Liver (tissue), 9 donors: Measurements from ENCODE around the gene IQSEC1. TPM values are rescaled to one million over a fixed set of nuclear protein-coding genes. Genes with fewer than 3 reads are reported as not detected.

ENCODE experiments used
- DNase-seq: peaks from one replicate; pipeline ENCODE4 v3.0.0-alpha.2; 2017; ENCODE audit warnings: low spot score
- H3K27ac ChIP-seq, 2 donors: one replicate each; pipeline ENCODE4 v1.7.0; 2013; ENCODE audit warnings: inconsistent platforms in 2 of 2, low read length in 2 of 2, control low read depth in 1 of 2, low read depth in 1 of 2, mild to moderate bottlenecking in 1 of 2
- H3K27me3 ChIP-seq, 4 donors: one replicate each; pipeline versions ENCODE4 v1.6.1 to v1.7.0; 2013; ENCODE audit warnings: low read length in 3 of 4, inconsistent platforms in 1 of 4, mild to moderate bottlenecking in 1 of 4, moderate library complexity in 1 of 4; ENCODE audit not compliant: control insufficient read depth in 4 of 4, insufficient read depth in 4 of 4
- H3K36me3 ChIP-seq, 4 donors: one replicate each; pipeline versions ENCODE4 v1.6.1 to v1.7.0; 2013; ENCODE audit warnings: low read length in 3 of 4, mild to moderate bottlenecking in 3 of 4, low read depth in 1 of 4, moderate library complexity in 1 of 4; ENCODE audit not compliant: control insufficient read depth in 4 of 4, insufficient read depth in 3 of 4
- H3K4me1 ChIP-seq, 4 donors: one replicate each; pipeline versions ENCODE4 v1.6.1 to v1.7.0; 2013; ENCODE audit warnings: low read length in 3 of 4, mild to moderate bottlenecking in 3 of 4, moderate library complexity in 1 of 4; ENCODE audit not compliant: control insufficient read depth in 4 of 4, insufficient read depth in 4 of 4
- H3K4me3 ChIP-seq, 3 donors: one replicate each; pipeline versions ENCODE4 v1.6.1 to v1.7.0; 2013; ENCODE audit warnings: low read length in 3 of 3, control low read depth in 1 of 3, low read depth in 1 of 3, mild to moderate bottlenecking in 1 of 3
- H3K9ac ChIP-seq, 2 donors: one replicate each; pipeline ENCODE4 v1.7.0; 2013; ENCODE audit warnings: low read length in 2 of 2, mild to moderate bottlenecking in 2 of 2, moderate library complexity in 2 of 2, control low read depth in 1 of 2, low read depth in 1 of 2
- H3K9me3 ChIP-seq, 4 donors: one replicate each; pipeline versions ENCODE4 v1.6.1 to v1.7.0; 2013; ENCODE audit warnings: low read length in 3 of 4; ENCODE audit not compliant: control insufficient read depth in 4 of 4
- ATF3 ChIP-seq: IDR thresholded peaks from 2 replicates; pipeline ENCODE4 v1.6.1; 2016; ENCODE audit warnings: antibody characterized with exemption
- CTCF ChIP-seq: fragments of 150-350 bp; IDR thresholded peaks from 2 replicates; pipeline ENCODE4 v1.5.1; 2017; ENCODE audit warnings: improper control_type of control experiment, low read depth, low read length; ENCODE audit not compliant: missing input control
- FOXA1 ChIP-seq: IDR thresholded peaks from 2 replicates; pipeline ENCODE4 v1.6.1; 2016; ENCODE audit warnings: antibody characterized with exemption
- FOXA2 ChIP-seq: IDR thresholded peaks from 2 replicates; pipeline ENCODE4 v1.6.1; 2016; ENCODE audit warnings: antibody characterized with exemption
- GABPA ChIP-seq, 2 donors: IDR thresholded peaks in 1 of 2; conservative IDR thresholded peaks in 1 of 2; 2 replicates each; pipeline ENCODE4 v1.6.1; 2016; ENCODE audit warnings: antibody characterized with exemption in 2 of 2, mild to moderate bottlenecking in 1 of 2, moderate library complexity in 1 of 2
- HNF4A ChIP-seq, 2 donors: conservative IDR thresholded peaks; 2 replicates each; pipeline ENCODE4 v1.6.1; 2016; ENCODE audit warnings: antibody characterized with exemption in 2 of 2, mild to moderate bottlenecking in 2 of 2
- HNF4G ChIP-seq: IDR thresholded peaks from 2 replicates; pipeline ENCODE4 v1.6.1; 2016; ENCODE audit warnings: antibody characterized with exemption
- JUND ChIP-seq, 2 donors: IDR thresholded peaks; 2 replicates each; pipeline ENCODE4 v1.6.1; 2016; ENCODE audit warnings: antibody characterized with exemption in 2 of 2
- NR2F2 ChIP-seq: IDR thresholded peaks from 2 replicates; pipeline ENCODE4 v1.6.1; 2016; ENCODE audit warnings: antibody characterized with exemption
- RAD21 ChIP-seq, 2 donors: IDR thresholded peaks; 2 replicates each; pipeline ENCODE4 v1.6.1; 2016; ENCODE audit warnings: antibody characterized with exemption in 2 of 2, mild to moderate bottlenecking in 2 of 2
- RXRA ChIP-seq, 2 donors: IDR thresholded peaks; 2 replicates each; pipeline ENCODE4 v1.6.1; 2017 to 2018; ENCODE audit warnings: antibody characterized with exemption in 2 of 2, mild to moderate bottlenecking in 1 of 2
- SP1 ChIP-seq: IDR thresholded peaks from 2 replicates; pipeline ENCODE4 v1.6.1; 2018; ENCODE audit warnings: antibody characterized with exemption, mild to moderate bottlenecking
- TAF1 ChIP-seq: conservative IDR thresholded peaks from 2 replicates; pipeline ENCODE4 v1.6.1; 2016; ENCODE audit warnings: antibody characterized with exemption, mild to moderate bottlenecking
- YY1 ChIP-seq: IDR thresholded peaks from 2 replicates; pipeline ENCODE4 v1.6.1; 2016; ENCODE audit warnings: antibody characterized with exemption, mild to moderate bottlenecking
- WGBS: extraction: QIAGEN DNeasy Blood & Tissue Kit; methylation state at CpG from one replicate; pipeline ENCODE4 v1.1.7; 2013; 5-methylcytosine and 5-hydroxymethylcytosine counted together
- polyA plus RNA-seq, 2 donors: library from polyadenylated mRNA; stranded (reverse) in 1 of 2; unstranded in 1 of 2; fragments of 200-250 nt in 1 of 2; fragments of >200 nt in 1 of 2; fragmentation: Nextera tagmentation in 1 of 2; extraction: Ambion mirVana in 1 of 2; gene quantifications; one replicate each; pipeline versions ENCODE4 v1.2.1 to v1.2.3, GENCODE V29; 2013 to 2015
- total RNA-seq, 2 donors: library from RNA; depleted of rRNA; stranded (reverse); fragments of >200 nt; gene quantifications; one replicate each; pipeline ENCODE4 v1.2.3, GENCODE V29; 2014
- TF ChIP-seq, protein P1 (sequence below): IDR thresholded peaks from 2 replicates; pipeline ENCODE4 v1.6.1; 2016; ENCODE audit warnings: antibody characterized with exemption
- donor health status: healthy.
- donor health status: healthy.
- donor health status: healthy.
- donor health status: healthy.
- donor health status: healthy.

IQSEC1 gene
- total and polyA plus RNA-seq, 4 donors: 12.7 to 56.0 (median 36.2) TPM

- Histone ChIP-seq H3K27ac (no peak overlapping the region), H3K27me3 (no peaks in the 10 kb centered on the region), H3K9ac (no peak overlapping the region), H3K9me3 (no peaks in the 10 kb centered on the region), H3K4me1 (peaks cover 6 to 18% (median 13%) of the 10 kb centered on the region in 4 donors), H3K36me3 (no peaks in the 10 kb centered on the region), H3K4me3 (no peak overlapping the region)
- DNase-seq: no peak
- no peak for TF ChIP-seq HNF4A (conservative IDR thresholded peaks at IDR 0.05)
- no peak for TF ChIP-seq FOXA1
- no peak for TF ChIP-seq FOXA2
- TF ChIP-seq YY1: no peak
- TF ChIP-seq TAF1: no peak
- TF ChIP-seq GABPA (IDR thresholded peaks at IDR 0.05 in 1 of 2, conservative IDR thresholded peaks at IDR 0.05 in 1 of 2): no peak
- TF ChIP-seq HNF4G: no peak
- TF ChIP-seq CTCF: no peak
- no peak for TF ChIP-seq JUND (IDR thresholded peaks at IDR 0.05)
- TF ChIP-seq RAD21 (IDR thresholded peaks at IDR 0.05): no peak
- TF ChIP-seq RXRA (IDR thresholded peaks at IDR 0.05): no peak
- WGBS: 51% methylated on average over 9 of the region's 9 CpGs
These were observed 38.1 kb upstream of the IQSEC1 start for GRCh38 chr3:13111173-13111872.

DNA sequence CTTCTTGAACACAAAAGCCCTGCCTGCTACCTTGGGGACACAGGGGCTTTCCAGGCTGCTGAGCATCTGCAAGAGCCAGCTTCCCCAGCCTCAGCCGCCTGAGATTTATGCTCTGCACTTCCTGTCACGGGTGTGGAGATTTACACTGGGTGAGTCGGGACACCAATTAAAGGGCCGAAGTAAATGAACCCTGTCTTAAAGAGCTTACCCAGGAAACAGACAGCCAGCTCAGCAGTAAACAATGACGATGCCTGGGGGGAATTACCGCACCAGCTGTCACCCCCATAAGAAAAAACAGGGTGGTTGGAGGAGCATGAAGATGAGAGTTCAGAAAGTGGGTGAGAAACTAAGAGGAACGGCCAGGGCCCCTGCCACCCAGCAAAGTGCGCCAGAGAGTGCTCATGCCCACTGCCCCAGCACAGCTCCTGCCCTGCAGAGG is 37.5 kb upstream of the IQSEC1 start:
- Histone ChIP-seq H3K9ac (no peak overlapping the region), H3K36me3 (no peaks in the 10 kb centered on the region), H3K9me3 (no peaks in the 10 kb centered on the region), H3K27me3 (no peaks in the 10 kb centered on the region), H3K4me1 (peaks cover 6 to 18% (median 13%) of the 10 kb centered on the region in 4 donors), H3K27ac (no peak overlapping the region), H3K4me3 (no peak overlapping the region)
- DNase-seq: no peak
- WGBS: 63% methylated on average over 8 of the region's 8 CpGs
- TF ChIP-seq CTCF (no peak), JUND (IDR thresholded peaks at IDR 0.05) (no peak), RXRA (IDR thresholded peaks at IDR 0.05) (no peak), SP1 (no peak), HNF4A (conservative IDR thresholded peaks at IDR 0.05) (no peak), HNF4G (no peak), FOXA2 (no peak), YY1 (no peak), NR2F2 (no peak), ATF3 (no peak)
- TF ChIP-seq, protein P1, sequence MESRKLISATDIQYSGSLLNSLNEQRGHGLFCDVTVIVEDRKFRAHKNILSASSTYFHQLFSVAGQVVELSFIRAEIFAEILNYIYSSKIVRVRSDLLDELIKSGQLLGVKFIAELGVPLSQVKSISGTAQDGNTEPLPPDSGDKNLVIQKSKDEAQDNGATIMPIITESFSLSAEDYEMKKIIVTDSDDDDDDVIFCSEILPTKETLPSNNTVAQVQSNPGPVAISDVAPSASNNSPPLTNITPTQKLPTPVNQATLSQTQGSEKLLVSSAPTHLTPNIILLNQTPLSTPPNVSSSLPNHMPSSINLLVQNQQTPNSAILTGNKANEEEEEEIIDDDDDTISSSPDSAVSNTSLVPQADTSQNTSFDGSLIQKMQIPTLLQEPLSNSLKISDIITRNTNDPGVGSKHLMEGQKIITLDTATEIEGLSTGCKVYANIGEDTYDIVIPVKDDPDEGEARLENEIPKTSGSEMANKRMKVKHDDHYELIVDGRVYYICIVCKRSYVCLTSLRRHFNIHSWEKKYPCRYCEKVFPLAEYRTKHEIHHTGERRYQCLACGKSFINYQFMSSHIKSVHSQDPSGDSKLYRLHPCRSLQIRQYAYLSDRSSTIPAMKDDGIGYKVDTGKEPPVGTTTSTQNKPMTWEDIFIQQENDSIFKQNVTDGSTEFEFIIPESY: no peak
